ENCODE measurements around the gene MMRN1.
A peak's percentile ranks its signal among the peaks of the same experiment; 100 is the strongest.

The MMRN1 gene

GRCh38 chr4:89863533-89863932 lies 31.1 kb upstream of the MMRN1 start:
- H3K4me3 ChIP-seq (ENCODE audit: low read depth, low read length) = no peak overlapping the region
- H3K36me3 ChIP-seq (ENCODE audit: control insufficient read depth in 2 of 2, insufficient read depth in 1 of 2, low read length in 2 of 2) = no peaks in the 10 kb centered on the region
- ChIA-PET CTCF (no interaction called here), POLR2A (no interaction called here)
- TF ChIP-seq ZNF16 (tag by site-specific recombination; IDR thresholded peaks at IDR 0.05; ENCODE audit: low read depth) (no peak), ZNF473 (tag by site-specific recombination; IDR thresholded peaks at IDR 0.05) (no peak), ZNF792 (tag by site-specific recombination; IDR thresholded peaks at IDR 0.05) (no peak), SCRT2 (tag by site-specific recombination; IDR thresholded peaks at IDR 0.05) (no peak), ZBTB8A (tag by site-specific recombination; IDR thresholded peaks at IDR 0.05) (no peak), ZNF658 (tag by site-specific recombination; IDR thresholded peaks at IDR 0.05) (no peak), ZNF837 (tag by site-specific recombination; IDR thresholded peaks at IDR 0.05) (no peak)
- TF ChIP-seq, protein P1, sequence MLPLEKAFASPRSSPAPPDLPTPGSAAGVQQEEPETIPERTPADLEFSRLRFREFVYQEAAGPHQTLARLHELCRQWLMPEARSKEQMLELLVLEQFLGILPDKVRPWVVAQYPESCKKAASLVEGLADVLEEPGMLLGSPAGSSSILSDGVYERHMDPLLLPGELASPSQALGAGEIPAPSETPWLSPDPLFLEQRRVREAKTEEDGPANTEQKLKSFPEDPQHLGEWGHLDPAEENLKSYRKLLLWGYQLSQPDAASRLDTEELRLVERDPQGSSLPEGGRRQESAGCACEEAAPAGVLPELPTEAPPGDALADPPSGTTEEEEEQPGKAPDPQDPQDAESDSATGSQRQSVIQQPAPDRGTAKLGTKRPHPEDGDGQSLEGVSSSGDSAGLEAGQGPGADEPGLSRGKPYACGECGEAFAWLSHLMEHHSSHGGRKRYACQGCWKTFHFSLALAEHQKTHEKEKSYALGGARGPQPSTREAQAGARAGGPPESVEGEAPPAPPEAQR (tag by site-specific recombination; IDR thresholded peaks at IDR 0.05) = no peak
- H3K9me3 ChIP-seq (ENCODE audit: control insufficient read depth, insufficient read depth, low read depth, low read length) = no peaks in the 10 kb centered on the region
- H3K4me1 ChIP-seq (ENCODE audit: control insufficient read depth, insufficient read depth, low read length) = no peaks in the 10 kb centered on the region
- H3K27ac ChIP-seq (ENCODE audit: extremely low read depth, low read depth, low read length) = no peak overlapping the region

- CTCF ChIA-PET = interaction anchor here (0.7 to 1.4 kb wide), 6 partner anchors 19 to 584 kb away, joined by 3 to 4 read pairs (median 4); no protein-coding TSS in a partner anchor
- TF ChIP-seq SP2 (tag by site-specific recombination; IDR thresholded peaks at IDR 0.05) (no peak), ZNF112 (tag by site-specific recombination; IDR thresholded peaks at IDR 0.05) (no peak), ZNF391 (tag by site-specific recombination; IDR thresholded peaks at IDR 0.05; ENCODE audit: borderline replicate concordance, low read depth) (no peak), ZNF610 (tag by site-specific recombination; IDR thresholded peaks at IDR 0.05; ENCODE audit: borderline replicate concordance) (no peak), ZNF202 (tag by site-specific recombination; IDR thresholded peaks at IDR 0.05; ENCODE audit: borderline replicate concordance) (no peak), ZFP41 (tag by site-specific recombination; IDR thresholded peaks at IDR 0.05; ENCODE audit: borderline replicate concordance) (no peak), ZNF174 (tag by site-specific recombination; IDR thresholded peaks at IDR 0.05) (no peak), ZNF335 (tag by site-specific recombination; conservative IDR thresholded peaks at IDR 0.05) (no peak), ZNF692 (tag by site-specific recombination; IDR thresholded peaks at IDR 0.05) (no peak)
- POLR2A ChIA-PET = no interaction called here
- H3K36me3 ChIP-seq (ENCODE audit: control insufficient read depth in 2 of 2, insufficient read depth in 1 of 2, low read length in 2 of 2) = no peaks in the 10 kb centered on the region
- no peak overlapping the region for H3K27ac ChIP-seq (ENCODE audit: extremely low read depth, low read depth, low read length)
- no peak overlapping the region for H3K4me3 ChIP-seq (ENCODE audit: low read depth, low read length)
- no peaks in the 10 kb centered on the region for H3K4me1 ChIP-seq (ENCODE audit: control insufficient read depth, insufficient read depth, low read length)
- no peaks in the 10 kb centered on the region for H3K9me3 ChIP-seq (ENCODE audit: control insufficient read depth, insufficient read depth, low read depth, low read length)
Observed at GRCh38 chr4:89868276-89868675, 26.4 kb upstream of the MMRN1 start.

GRCh38 chr4:89868999-89869589 lies 25.6 kb upstream of the MMRN1 start:
- Histone ChIP-seq H3K9me3 (ENCODE audit: control insufficient read depth, insufficient read depth, low read depth, low read length) (no peaks in the 10 kb centered on the region), H3K4me1 (ENCODE audit: control insufficient read depth, insufficient read depth, low read length) (no peaks in the 10 kb centered on the region), H3K4me3 (ENCODE audit: low read depth, low read length) (no peak overlapping the region), H3K27ac (ENCODE audit: extremely low read depth, low read depth, low read length) (no peak overlapping the region), H3K36me3 (ENCODE audit: control insufficient read depth in 2 of 2, insufficient read depth in 1 of 2, low read length in 2 of 2) (no peaks in the 10 kb centered on the region)
- ChIA-PET POLR2A (no interaction called here), CTCF (interaction anchor here (0.8 to 1.4 kb wide), 7 partner anchors 52 to 282 kb away, joined by 3 to 7 read pairs (median 3); no protein-coding TSS in a partner anchor)
- peak; percentile 12; the same call in 1 of the 2 replicates for TF ChIP-seq ZNF654 (tag by site-specific recombination; IDR thresholded peaks at IDR 0.05; ENCODE audit: low read depth)
- TF ChIP-seq PATZ1 (tag by site-specific recombination; IDR thresholded peaks at IDR 0.05) = no peak
- TF ChIP-seq, protein P2, sequence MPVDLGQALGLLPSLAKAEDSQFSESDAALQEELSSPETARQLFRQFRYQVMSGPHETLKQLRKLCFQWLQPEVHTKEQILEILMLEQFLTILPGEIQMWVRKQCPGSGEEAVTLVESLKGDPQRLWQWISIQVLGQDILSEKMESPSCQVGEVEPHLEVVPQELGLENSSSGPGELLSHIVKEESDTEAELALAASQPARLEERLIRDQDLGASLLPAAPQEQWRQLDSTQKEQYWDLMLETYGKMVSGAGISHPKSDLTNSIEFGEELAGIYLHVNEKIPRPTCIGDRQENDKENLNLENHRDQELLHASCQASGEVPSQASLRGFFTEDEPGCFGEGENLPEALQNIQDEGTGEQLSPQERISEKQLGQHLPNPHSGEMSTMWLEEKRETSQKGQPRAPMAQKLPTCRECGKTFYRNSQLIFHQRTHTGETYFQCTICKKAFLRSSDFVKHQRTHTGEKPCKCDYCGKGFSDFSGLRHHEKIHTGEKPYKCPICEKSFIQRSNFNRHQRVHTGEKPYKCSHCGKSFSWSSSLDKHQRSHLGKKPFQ (tag by site-specific recombination; IDR thresholded peaks at IDR 0.05) = no peak
- TF ChIP-seq ZNF843 (tag by site-specific recombination; IDR thresholded peaks at IDR 0.05) = no peak
- no peak for TF ChIP-seq SP7 (tag by site-specific recombination; IDR thresholded peaks at IDR 0.05)
- TF ChIP-seq ZNF639 (tag by site-specific recombination; IDR thresholded peaks at IDR 0.05) = no peak
